Sigmoid colon (tissue), 4 donors: ENCODE measurements around the gene MINDY4.

Source experiments
- EP300 ChIP-seq, 4 donors: sonication (generic); formaldehyde crosslinking; IDR thresholded peaks; one replicate each; pipeline ENCODE4 v1.6.1; 2017; ENCODE audit warnings: antibody characterized with exemption in 4 of 4
- POLR2A ChIP-seq, 2 donors: fragments of 450-650 bp; IDR thresholded peaks; one replicate each; pipeline ENCODE4 v1.6.1; 2016; ENCODE audit warnings: antibody characterized with exemption in 2 of 2, mild to moderate bottlenecking in 2 of 2, moderate library complexity in 2 of 2
- POLR2AphosphoS5 ChIP-seq, 4 donors: sonication (generic); formaldehyde crosslinking; IDR thresholded peaks; one replicate each; pipeline ENCODE4 v1.6.1; 2017; ENCODE audit warnings: antibody characterized with exemption in 4 of 4
- TF ChIP-seq, protein P1 (sequence below), 4 experiments: fragments of 450-650 bp in 3 of 4; fragments of 200-600 bp in 1 of 4; IDR thresholded peaks; one replicate each; pipeline ENCODE4 v1.5.1; 2016 to 2019; ENCODE audit warnings: antibody characterized with exemption in 4 of 4, mild to moderate bottlenecking in 3 of 4, moderate library complexity in 2 of 4

GRCh38 chr7:30752979-30753378 lies 18.2 kb upstream of the MINDY4 start:
- TF ChIP-seq POLR2AphosphoS5 (IDR thresholded peaks at IDR 0.05) (peak; percentile 31 to 63 (median 60)), POLR2A (IDR thresholded peaks at IDR 0.05) (no peak), EP300 (IDR thresholded peaks at IDR 0.05) (no peak)
- TF ChIP-seq, protein P1, sequence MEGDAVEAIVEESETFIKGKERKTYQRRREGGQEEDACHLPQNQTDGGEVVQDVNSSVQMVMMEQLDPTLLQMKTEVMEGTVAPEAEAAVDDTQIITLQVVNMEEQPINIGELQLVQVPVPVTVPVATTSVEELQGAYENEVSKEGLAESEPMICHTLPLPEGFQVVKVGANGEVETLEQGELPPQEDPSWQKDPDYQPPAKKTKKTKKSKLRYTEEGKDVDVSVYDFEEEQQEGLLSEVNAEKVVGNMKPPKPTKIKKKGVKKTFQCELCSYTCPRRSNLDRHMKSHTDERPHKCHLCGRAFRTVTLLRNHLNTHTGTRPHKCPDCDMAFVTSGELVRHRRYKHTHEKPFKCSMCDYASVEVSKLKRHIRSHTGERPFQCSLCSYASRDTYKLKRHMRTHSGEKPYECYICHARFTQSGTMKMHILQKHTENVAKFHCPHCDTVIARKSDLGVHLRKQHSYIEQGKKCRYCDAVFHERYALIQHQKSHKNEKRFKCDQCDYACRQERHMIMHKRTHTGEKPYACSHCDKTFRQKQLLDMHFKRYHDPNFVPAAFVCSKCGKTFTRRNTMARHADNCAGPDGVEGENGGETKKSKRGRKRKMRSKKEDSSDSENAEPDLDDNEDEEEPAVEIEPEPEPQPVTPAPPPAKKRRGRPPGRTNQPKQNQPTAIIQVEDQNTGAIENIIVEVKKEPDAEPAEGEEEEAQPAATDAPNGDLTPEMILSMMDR (IDR thresholded peaks at IDR 0.05), result no peak
